ENCODE measurements around the gene SLC3A2.
A peak's percentile ranks its signal among the peaks of the same experiment; 100 is the strongest.

The SLC3A2 gene

GRCh38 chr11:62922189-62922589 lies 41.5 kb downstream of the SLC3A2 start:
- TF ChIP-seq CTCF (IDR thresholded peaks at IDR 0.05; ENCODE audit: low read depth, low read length, missing control alignments): no peak
- DNase-seq (ENCODE audit: extremely low read depth, low read depth): no peak
- no peak overlapping the region for H3K4me3 ChIP-seq (replicated peaks; ENCODE audit: low read depth, low read length)

GRCh38 chr11:62922653-62923431 lies 42.1 kb downstream of the SLC3A2 start:
- no peak overlapping the region for H3K4me3 ChIP-seq (replicated peaks; ENCODE audit: low read depth, low read length)
- DNase-seq (ENCODE audit: extremely low read depth, low read depth): no peak
- TF ChIP-seq CTCF (IDR thresholded peaks at IDR 0.05; ENCODE audit: low read depth, low read length, missing control alignments): peak; percentile 35

GRCh38 chr11:62923601-62924411 lies 43.1 kb downstream of the SLC3A2 start:
- H3K4me3 ChIP-seq (replicated peaks; ENCODE audit: low read depth, low read length): no peak overlapping the region
- TF ChIP-seq CTCF (IDR thresholded peaks at IDR 0.05; ENCODE audit: low read depth, low read length, missing control alignments): no peak
- DNase-seq (ENCODE audit: extremely low read depth, low read depth): no peak

GRCh38 chr11:62925308-62925707 lies 44.6 kb downstream of the SLC3A2 start:
- H3K4me3 ChIP-seq (replicated peaks; ENCODE audit: low read depth, low read length): no peak overlapping the region
- no peak for TF ChIP-seq CTCF (IDR thresholded peaks at IDR 0.05; ENCODE audit: low read depth, low read length, missing control alignments)
- no peak for DNase-seq (ENCODE audit: extremely low read depth, low read depth)

- no peak overlapping the region for H3K4me3 ChIP-seq (replicated peaks; ENCODE audit: low read depth, low read length)
- no peak for TF ChIP-seq CTCF (IDR thresholded peaks at IDR 0.05; ENCODE audit: low read depth, low read length, missing control alignments)
- DNase-seq (ENCODE audit: extremely low read depth, low read depth): no peak
Observed at GRCh38 chr11:62925745-62926679, 45.3 kb downstream of the SLC3A2 start.

- TF ChIP-seq CTCF (IDR thresholded peaks at IDR 0.05; ENCODE audit: low read depth, low read length, missing control alignments): no peak
- H3K4me3 ChIP-seq (replicated peaks; ENCODE audit: low read depth, low read length): no peak overlapping the region
- no peak for DNase-seq (ENCODE audit: extremely low read depth, low read depth)
Observed at GRCh38 chr11:62926680-62927455, 46.2 kb downstream of the SLC3A2 start.
